HUES6 (cell line): ENCODE measurements around the gene MEGF8.
"Not testable (repeated sequence)": the region's sequence is repeated elsewhere in the genome, so short reads cannot be mapped to it uniquely, and the experiment has no call there.

Experiments
- H3K27ac ChIP-seq: 2 replicates; pipeline ENCODE4 v1.7.0; 2013; ENCODE audit warnings: low read depth, mild to moderate bottlenecking, low read length, inconsistent platforms
- H3K27me3 ChIP-seq: 2 replicates; pipeline ENCODE4 v1.6.1; 2013; ENCODE audit warnings: low read length; ENCODE audit not compliant: control insufficient read depth, insufficient read depth
- H3K36me3 ChIP-seq: 2 replicates; pipeline ENCODE4 v1.6.1; 2013; ENCODE audit warnings: low read length; ENCODE audit not compliant: control insufficient read depth, insufficient read depth
- H3K4me1 ChIP-seq: 2 replicates; pipeline ENCODE4 v1.6.1; 2013; ENCODE audit warnings: low read length; ENCODE audit not compliant: control insufficient read depth, insufficient read depth
- H3K4me3 ChIP-seq: 2 replicates; pipeline ENCODE4 v1.5.1; 2013; ENCODE audit warnings: low read depth, low read length
- H3K9ac ChIP-seq: one replicate; pipeline ENCODE4 v1.6.1; 2013; ENCODE audit warnings: mild to moderate bottlenecking, low read length
- H3K9me3 ChIP-seq: 2 replicates; pipeline ENCODE4 v1.6.1; 2013; ENCODE audit warnings: low read depth, low read length; ENCODE audit not compliant: control insufficient read depth, insufficient read depth

The MEGF8 gene

DNA sequence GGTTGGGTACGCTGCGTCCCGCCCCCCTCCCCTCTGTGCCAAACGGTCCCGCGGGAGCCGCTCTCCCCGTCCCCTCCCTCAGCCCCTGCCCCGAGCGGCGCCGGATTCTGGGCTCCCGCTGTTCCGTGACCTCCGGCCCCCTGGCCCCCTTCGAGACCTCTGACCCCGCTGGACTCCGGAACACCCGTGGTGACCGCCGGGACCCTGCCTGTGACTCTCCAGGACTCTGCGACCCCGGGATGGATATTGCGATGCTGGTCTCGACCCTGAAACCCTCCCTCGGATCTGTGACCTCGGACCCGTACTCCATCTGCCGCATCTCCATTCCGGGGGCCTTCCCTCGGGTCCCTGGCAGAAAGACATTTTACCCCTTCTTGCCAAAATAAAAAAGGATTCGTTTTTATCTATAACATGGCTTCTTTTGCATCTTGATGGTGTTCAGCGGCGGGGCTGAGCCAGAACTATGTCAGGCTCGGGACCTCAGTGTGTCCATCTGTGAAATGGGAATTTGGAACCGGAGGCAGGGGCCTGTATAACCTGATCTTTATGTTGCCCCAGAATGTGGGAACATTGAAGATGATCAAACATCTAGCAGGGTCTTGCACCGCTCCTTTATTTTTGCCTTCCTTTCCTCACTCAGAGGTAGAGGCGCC lies 654 bp upstream of the MEGF8 start:
- Histone ChIP-seq H3K4me1 (peaks cover 4% of the 10 kb centered on the region; the same call in 1 of the 2 replicates), H3K4me3 (peak overlapping the region; percentile 72), H3K9ac (no peak overlapping the region), H3K27ac (no peak overlapping the region), H3K27me3 (peaks cover 49% of the 10 kb centered on the region), H3K9me3 (no peaks in the 10 kb centered on the region), H3K36me3 (no peaks in the 10 kb centered on the region)

DNA sequence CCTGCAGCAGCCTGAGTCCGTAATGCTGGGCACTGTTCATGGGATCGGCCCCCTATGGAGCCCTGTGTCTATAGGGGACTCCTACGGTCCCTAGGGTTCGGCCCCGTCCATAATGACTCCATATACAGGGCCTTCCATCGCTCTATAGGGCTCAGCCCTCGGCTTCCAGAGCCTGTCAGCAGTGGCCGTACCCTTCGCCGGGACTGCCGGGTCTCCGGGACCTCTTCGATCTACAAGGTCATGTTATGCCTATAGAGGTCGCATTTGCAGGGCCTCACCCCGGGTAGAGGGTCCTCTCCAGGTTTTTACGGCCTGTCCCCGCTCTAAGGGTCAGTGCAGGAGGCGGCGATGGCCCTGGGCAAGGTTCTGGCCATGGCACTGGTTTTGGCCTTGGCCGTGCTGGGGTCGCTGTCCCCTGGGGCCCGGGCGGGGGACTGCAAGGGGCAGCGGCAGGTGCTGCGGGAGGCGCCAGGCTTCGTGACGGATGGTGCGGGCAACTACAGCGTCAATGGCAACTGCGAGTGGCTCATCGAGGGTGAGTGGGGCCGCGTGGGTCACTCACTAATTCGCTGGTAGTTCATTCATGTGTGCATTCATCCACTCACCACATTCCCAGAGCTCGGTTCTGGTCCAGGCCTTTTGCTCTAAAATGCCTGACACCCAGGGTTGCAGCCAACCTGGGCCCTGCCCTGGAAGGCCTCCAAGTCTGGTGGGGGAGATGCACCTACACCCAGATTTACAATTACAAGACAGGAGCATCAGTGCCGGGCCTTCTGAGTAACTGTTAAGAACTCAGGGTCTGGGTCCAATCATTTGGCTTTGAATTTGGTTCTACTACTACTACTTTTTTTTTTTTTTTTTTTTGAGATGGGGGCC lies 699 bp downstream of the MEGF8 start:
- Histone ChIP-seq H3K36me3 (no peaks in the 10 kb centered on the region), H3K9ac (peak overlapping the region; percentile 75), H3K27ac (peak overlapping the region; percentile 27; the same call in 1 of the 2 replicates), H3K27me3 (peaks cover 36% of the 10 kb centered on the region), H3K4me1 (peaks cover 6% of the 10 kb centered on the region; the same call in 1 of the 2 replicates), H3K9me3 (no peaks in the 10 kb centered on the region), H3K4me3 (peak overlapping the region; percentile 93)

GRCh38 chr19:42326969-42327368 lies 1.5 kb downstream of the MEGF8 start:
- Histone ChIP-seq H3K9ac (no peak overlapping the region), H3K4me3 (peak overlapping the region; percentile 93; the same call in 1 of the 2 replicates), H3K27me3 (peaks cover 29% of the 10 kb centered on the region)

DNA sequence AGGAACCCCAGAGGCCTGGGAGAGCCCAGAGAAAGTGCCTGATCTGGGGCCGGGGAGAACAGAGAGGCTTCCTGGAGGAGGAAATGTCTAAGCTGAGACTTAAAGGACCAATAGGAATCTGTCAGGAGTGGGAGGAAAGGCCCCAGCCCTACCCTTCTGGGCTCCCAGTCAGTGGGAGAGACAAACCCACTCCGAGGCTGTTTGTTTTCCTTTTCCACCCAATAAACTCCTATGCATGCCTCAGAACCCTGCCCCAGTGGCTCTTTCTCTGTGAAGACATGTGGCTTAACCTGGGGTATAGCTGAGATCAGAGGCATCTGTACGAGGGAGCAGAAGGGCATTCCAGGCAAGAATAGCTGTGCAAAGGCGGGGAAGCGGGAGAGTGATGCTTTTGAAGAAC lies 1.9 kb downstream of the MEGF8 start:
- Histone ChIP-seq H3K9ac (no peak overlapping the region), H3K27me3 (peaks cover 25% of the 10 kb centered on the region), H3K36me3 (no peaks in the 10 kb centered on the region), H3K9me3 (no peaks in the 10 kb centered on the region), H3K27ac (no peak overlapping the region), H3K4me1 (peaks cover 6% of the 10 kb centered on the region; the same call in 1 of the 2 replicates), H3K4me3 (no peak overlapping the region)

More at GRCh38 chr19:42326969-42327368, 1.5 kb downstream of the MEGF8 start:
- H3K27ac ChIP-seq, result no peak overlapping the region
- H3K36me3 ChIP-seq, result no peaks in the 10 kb centered on the region
- peaks cover 6% of the 10 kb centered on the region; the same call in 1 of the 2 replicates for H3K4me1 ChIP-seq
- no peaks in the 10 kb centered on the region for H3K9me3 ChIP-seq

- Histone ChIP-seq H3K4me1 (peaks cover 6% of the 10 kb centered on the region; the same call in 1 of the 2 replicates), H3K27me3 (peaks cover 19% of the 10 kb centered on the region), H3K9me3 (no peaks in the 10 kb centered on the region), H3K9ac (no peak overlapping the region), H3K27ac (no peak overlapping the region), H3K36me3 (no peaks in the 10 kb centered on the region), H3K4me3 (no peak overlapping the region)
Observed at GRCh38 chr19:42328106-42328505, 2.7 kb downstream of the MEGF8 start.

DNA sequence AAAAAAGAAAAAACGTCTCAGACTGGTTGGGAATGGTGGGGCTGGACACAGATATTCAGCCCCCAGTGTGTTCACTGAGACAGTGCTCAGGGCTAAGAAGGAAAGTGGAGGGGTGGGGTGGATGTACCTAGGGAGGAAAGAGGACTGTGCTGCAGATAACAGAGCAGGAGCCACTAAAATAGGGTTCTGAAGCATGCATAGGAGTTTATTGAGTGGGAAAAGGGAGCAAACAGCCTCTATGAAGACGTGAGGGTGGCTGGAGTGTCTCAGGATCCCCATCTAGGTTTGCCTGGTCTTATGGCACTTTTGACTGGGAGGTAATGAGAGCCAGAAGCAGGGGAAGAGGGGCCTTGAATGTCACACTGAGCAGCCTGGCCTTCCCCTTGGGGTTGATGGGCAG lies 3.4 kb downstream of the MEGF8 start:
- Histone ChIP-seq H3K4me1 (peaks cover 6% of the 10 kb centered on the region; the same call in 1 of the 2 replicates), H3K9ac (no peak overlapping the region), H3K9me3 (no peaks in the 10 kb centered on the region), H3K36me3 (no peaks in the 10 kb centered on the region), H3K27me3 (peaks cover 12% of the 10 kb centered on the region), H3K4me3 (no peak overlapping the region), H3K27ac (no peak overlapping the region)

DNA sequence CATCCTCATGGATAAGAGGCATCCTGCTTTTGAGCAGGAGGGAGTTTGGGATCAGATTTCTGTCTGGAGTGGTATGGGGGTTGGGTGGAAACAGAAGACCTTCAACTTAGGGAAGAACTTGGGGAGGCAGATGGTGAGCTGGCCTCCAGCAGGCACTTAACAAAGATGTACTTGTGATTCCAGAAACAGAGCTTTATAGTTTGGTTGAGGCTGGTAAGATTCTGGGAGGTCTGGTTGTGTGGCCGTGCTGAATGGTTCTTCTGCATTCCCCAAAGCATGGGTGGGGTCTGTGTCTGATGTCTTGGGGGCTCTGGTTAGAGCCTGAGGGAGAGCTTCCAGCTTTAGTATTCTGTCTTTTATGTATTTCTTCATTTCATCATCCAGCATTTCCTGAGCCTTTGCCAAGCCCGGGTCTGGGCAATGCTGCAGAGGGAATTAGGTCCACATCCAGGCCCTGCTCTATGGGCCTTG lies 4.8 kb downstream of the MEGF8 start:
- Histone ChIP-seq H3K36me3 (peaks cover 9% of the 10 kb centered on the region; the same call in 1 of the 2 replicates), H3K4me3 (no peak overlapping the region), H3K9ac (no peak overlapping the region), H3K27ac (no peak overlapping the region), H3K4me1 (peaks cover 6% of the 10 kb centered on the region; the same call in 1 of the 2 replicates), H3K9me3 (no peaks in the 10 kb centered on the region), H3K27me3 (no peaks in the 10 kb centered on the region)

DNA sequence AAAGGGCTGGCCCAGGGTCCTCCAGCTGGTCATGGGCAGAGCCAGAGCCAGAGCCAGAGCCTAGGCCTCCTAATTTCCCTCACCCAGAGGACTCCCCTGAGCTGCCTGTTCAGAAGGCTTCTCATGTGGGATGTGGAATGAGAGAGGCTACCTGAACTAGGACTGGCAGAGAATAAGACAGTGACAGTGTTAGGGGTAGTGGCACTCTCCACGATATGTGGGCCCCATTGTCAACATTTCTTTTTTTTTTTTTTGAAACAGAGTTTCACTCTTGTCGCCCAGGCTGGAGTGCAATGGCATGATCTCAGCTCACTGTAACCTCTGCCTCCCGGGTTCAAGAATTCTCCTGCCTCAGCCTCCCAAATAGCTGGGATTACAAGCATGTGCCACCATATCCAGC lies 5.9 kb downstream of the MEGF8 start:
- not testable (repeated sequence) for H3K27ac ChIP-seq

GRCh38 chr19:42332059-42332458 lies 6.6 kb downstream of the MEGF8 start:
- Histone ChIP-seq H3K27ac (no peak overlapping the region), H3K27me3 (no peaks in the 10 kb centered on the region), H3K9me3 (no peaks in the 10 kb centered on the region), H3K36me3 (peaks cover 25% of the 10 kb centered on the region), H3K4me3 (no peak overlapping the region), H3K9ac (no peak overlapping the region), H3K4me1 (peaks cover 3% of the 10 kb centered on the region; the same call in 1 of the 2 replicates)

More for the DNA sequence above, 5.9 kb downstream of the MEGF8 start:
- H3K4me3 ChIP-seq, H3K9ac ChIP-seq, H3K4me1 ChIP-seq, H3K9me3 ChIP-seq, H3K27me3 ChIP-seq: not testable (repeated sequence)
- peaks cover 18% of the 10 kb centered on the region for H3K36me3 ChIP-seq

- Histone ChIP-seq H3K36me3 (peaks cover 29% of the 10 kb centered on the region), H3K4me1 (peaks cover 3% of the 10 kb centered on the region; the same call in 1 of the 2 replicates), H3K9ac (no peak overlapping the region), H3K9me3 (no peaks in the 10 kb centered on the region), H3K27me3 (no peaks in the 10 kb centered on the region), H3K27ac (no peak overlapping the region), H3K4me3 (no peak overlapping the region)
Observed at GRCh38 chr19:42333018-42333417, 7.6 kb downstream of the MEGF8 start.
